HepG2 (cell line): ENCODE results near the gene CCDC88A. TPM values are rescaled to one million over a fixed set of nuclear protein-coding genes. Genes with fewer than 3 reads are reported as not detected.
A peak's percentile ranks its signal among the peaks of the same experiment; 100 is the strongest.

ENCODE experiments used
- BORCS8-MEF2B ChIP-seq: sonication (generic); formaldehyde crosslinking; IDR thresholded peaks from 2 replicates; pipeline ENCODE4 v1.8.0; 2022; ENCODE audit warnings: mild to moderate bottlenecking, missing genetic modification reagents
- CTCF ChIP-seq: sonication (generic); formaldehyde crosslinking; IDR thresholded peaks from 2 replicates; pipeline ENCODE4 v1.5.0; 2020; ENCODE audit warnings: mild to moderate bottlenecking, missing genetic modification reagents, moderate library complexity
- DBP ChIP-seq: sonication (generic); formaldehyde crosslinking; IDR thresholded peaks from 2 replicates; pipeline ENCODE4 v1.4.0; 2020; ENCODE audit warnings: missing genetic modification reagents; ENCODE audit errors: not compliant biosample characterization
- HOXA7 ChIP-seq: sonication (generic); formaldehyde crosslinking; IDR thresholded peaks from 2 replicates; pipeline ENCODE4 v1.8.1; 2022; ENCODE audit warnings: mild to moderate bottlenecking, missing genetic modification reagents, moderate library complexity
- MBD4 ChIP-seq: IDR thresholded peaks from 2 replicates; pipeline ENCODE4 v1.6.1; 2012; ENCODE audit warnings: low read length, inconsistent platforms, borderline replicate concordance
- NCOA1 ChIP-seq: sonication (generic); formaldehyde crosslinking; IDR thresholded peaks from 2 replicates; pipeline ENCODE4 v1.9.0; 2021; ENCODE audit warnings: missing genetic modification reagents
- PATZ1 ChIP-seq: sonication (generic); formaldehyde crosslinking; IDR thresholded peaks from 2 replicates; pipeline ENCODE4 v1.4.0; 2020; ENCODE audit warnings: missing genetic modification reagents
- PPARG ChIP-seq: conservative IDR thresholded peaks from 2 replicates; pipeline ENCODE4 v1.6.1; 2016; ENCODE audit warnings: missing biosample characterization, missing genetic modification reagents
- REXO4 ChIP-seq: sonication (generic); formaldehyde crosslinking; IDR thresholded peaks from 2 replicates; pipeline ENCODE4 v1.8.0; 2022; ENCODE audit warnings: missing genetic modification reagents, mild to moderate bottlenecking, borderline replicate concordance
- SCMH1 ChIP-seq: sonication (generic); formaldehyde crosslinking; IDR thresholded peaks from 2 replicates; pipeline ENCODE4 v1.9.0; 2021; ENCODE audit warnings: missing genetic modification reagents, mild to moderate bottlenecking, borderline replicate concordance
- STAG1 ChIP-seq: sonication (generic); formaldehyde crosslinking; IDR thresholded peaks from 2 replicates; pipeline ENCODE4 v1.4.0; 2020; ENCODE audit warnings: missing genetic modification reagents
- ZBTB2 ChIP-seq: sonication (generic); formaldehyde crosslinking; IDR thresholded peaks from 2 replicates; pipeline ENCODE4 v1.8.0; 2022; ENCODE audit warnings: low read depth, missing genetic modification reagents
- ZNF33B ChIP-seq: sonication (generic); formaldehyde crosslinking; IDR thresholded peaks from 2 replicates; pipeline ENCODE4 v1.5.1; 2020; ENCODE audit warnings: mild to moderate bottlenecking, missing genetic modification reagents
- ZNF879 ChIP-seq: sonication (generic); formaldehyde crosslinking; IDR thresholded peaks from 2 replicates; pipeline ENCODE4 v1.8.1; 2023; ENCODE audit warnings: missing genetic modification reagents
- polyA plus RNA-seq, 8 experiments: library from polyadenylated mRNA; depleted of rRNA in 3 of 8; stranded (reverse) in 7 of 8; unstranded in 1 of 8; fragments of >200 nt; fragmentation: Illumina TruSeq in 4 of 8; extraction: Trizol in 4 of 8; gene quantifications; 2 replicates each; pipeline versions ENCODE4 v1.2.1 to v1.2.3, GENCODE V29; 2011 to 2016; ENCODE audit warnings: low read depth in 4 of 8, missing spikeins in 1 of 8, mixed read lengths in 1 of 8; ENCODE audit not compliant: insufficient read depth in 1 of 8
- total RNA-seq, 5 experiments: library from RNA; depleted of rRNA; stranded (reverse); fragments of >200 nt; fragmentation: Illumina TruSeq; extraction: Trizol; gene quantifications; 2 replicates each; pipeline ENCODE4 v1.2.3, GENCODE V29; 2016; ENCODE audit warnings: low read depth in 1 of 5
- TF ChIP-seq, protein P1 (sequence below): sonication (generic); formaldehyde crosslinking; IDR thresholded peaks from 2 replicates; pipeline ENCODE4 v1.4.0; 2020; ENCODE audit warnings: missing genetic modification reagents
- TF ChIP-seq, protein P2 (sequence below): sonication (generic); formaldehyde crosslinking; IDR thresholded peaks from 2 replicates; pipeline ENCODE4 v1.8.0; 2022; ENCODE audit warnings: missing genetic modification reagents, mild to moderate bottlenecking, inconsistent platforms, borderline replicate concordance
- TF ChIP-seq, protein P3 (sequence below): sonication (generic); formaldehyde crosslinking; IDR thresholded peaks from 2 replicates; pipeline ENCODE4 v1.9.0; 2021; ENCODE audit warnings: missing genetic modification reagents, borderline replicate concordance

Gene CCDC88A
- total and polyA plus RNA-seq, 2 of the 13 experiments (the other 11 are each of a cell fraction or from before 2014, with no cell fraction given), result 43.2 to 84.1 TPM

- TF ChIP-seq, protein P1, sequence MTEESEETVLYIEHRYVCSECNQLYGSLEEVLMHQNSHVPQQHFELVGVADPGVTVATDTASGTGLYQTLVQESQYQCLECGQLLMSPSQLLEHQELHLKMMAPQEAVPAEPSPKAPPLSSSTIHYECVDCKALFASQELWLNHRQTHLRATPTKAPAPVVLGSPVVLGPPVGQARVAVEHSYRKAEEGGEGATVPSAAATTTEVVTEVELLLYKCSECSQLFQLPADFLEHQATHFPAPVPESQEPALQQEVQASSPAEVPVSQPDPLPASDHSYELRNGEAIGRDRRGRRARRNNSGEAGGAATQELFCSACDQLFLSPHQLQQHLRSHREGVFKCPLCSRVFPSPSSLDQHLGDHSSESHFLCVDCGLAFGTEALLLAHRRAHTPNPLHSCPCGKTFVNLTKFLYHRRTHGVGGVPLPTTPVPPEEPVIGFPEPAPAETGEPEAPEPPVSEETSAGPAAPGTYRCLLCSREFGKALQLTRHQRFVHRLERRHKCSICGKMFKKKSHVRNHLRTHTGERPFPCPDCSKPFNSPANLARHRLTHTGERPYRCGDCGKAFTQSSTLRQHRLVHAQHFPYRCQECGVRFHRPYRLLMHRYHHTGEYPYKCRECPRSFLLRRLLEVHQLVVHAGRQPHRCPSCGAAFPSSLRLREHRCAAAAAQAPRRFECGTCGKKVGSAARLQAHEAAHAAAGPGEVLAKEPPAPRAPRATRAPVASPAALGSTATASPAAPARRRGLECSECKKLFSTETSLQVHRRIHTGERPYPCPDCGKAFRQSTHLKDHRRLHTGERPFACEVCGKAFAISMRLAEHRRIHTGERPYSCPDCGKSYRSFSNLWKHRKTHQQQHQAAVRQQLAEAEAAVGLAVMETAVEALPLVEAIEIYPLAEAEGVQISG, result no peak
- TF ChIP-seq BORCS8-MEF2B (no peak), PATZ1 (CRISPR knock-in tag) (peak; percentile 72), CTCF (CRISPR knock-in tag) (no peak), NCOA1 (CRISPR knock-in tag) (peak; percentile 73; the same call in 1 of the 2 replicates), REXO4 (CRISPR knock-in tag) (no peak), ZBTB2 (no peak), HOXA7 (no peak), SCMH1 (CRISPR knock-in tag) (no peak), DBP (CRISPR knock-in tag) (no peak), ZNF33B (CRISPR knock-in tag) (no peak), ZNF879 (CRISPR knock-in tag) (no peak), MBD4 (0 out of 2 replicates have a peak, but pooled peaks have one; percentile 37), PPARG (CRISPR knock-in tag) (no peak), STAG1 (CRISPR knock-in tag) (no peak)
- TF ChIP-seq, protein P2, sequence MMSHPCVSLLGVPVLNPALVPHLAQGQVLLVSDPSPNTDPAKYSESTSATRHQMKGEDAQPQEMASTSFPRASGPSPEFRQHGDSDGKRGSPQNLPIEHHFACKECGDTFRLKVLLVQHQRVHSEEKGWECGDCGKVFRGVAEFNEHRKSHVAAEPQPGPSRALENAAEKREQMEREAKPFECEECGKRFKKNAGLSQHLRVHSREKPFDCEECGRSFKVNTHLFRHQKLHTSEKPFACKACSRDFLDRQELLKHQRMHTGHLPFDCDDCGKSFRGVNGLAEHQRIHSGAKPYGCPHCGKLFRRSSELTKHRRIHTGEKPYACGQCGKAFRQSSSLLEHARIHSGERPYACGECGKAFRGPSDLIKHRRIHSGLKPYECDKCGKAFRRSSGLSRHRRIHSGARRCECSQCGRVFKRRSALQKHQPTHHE (CRISPR knock-in tag), result no peak
- TF ChIP-seq, protein P3, sequence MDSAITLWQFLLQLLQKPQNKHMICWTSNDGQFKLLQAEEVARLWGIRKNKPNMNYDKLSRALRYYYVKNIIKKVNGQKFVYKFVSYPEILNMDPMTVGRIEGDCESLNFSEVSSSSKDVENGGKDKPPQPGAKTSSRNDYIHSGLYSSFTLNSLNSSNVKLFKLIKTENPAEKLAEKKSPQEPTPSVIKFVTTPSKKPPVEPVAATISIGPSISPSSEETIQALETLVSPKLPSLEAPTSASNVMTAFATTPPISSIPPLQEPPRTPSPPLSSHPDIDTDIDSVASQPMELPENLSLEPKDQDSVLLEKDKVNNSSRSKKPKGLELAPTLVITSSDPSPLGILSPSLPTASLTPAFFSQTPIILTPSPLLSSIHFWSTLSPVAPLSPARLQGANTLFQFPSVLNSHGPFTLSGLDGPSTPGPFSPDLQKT, result no peak
These were observed 984 bp downstream of the CCDC88A start (continued) for GRCh38 chr2:55418512-55419232.
